ENCODE measurements around the gene NHSL1. TPM values are rescaled to one million over a fixed set of nuclear protein-coding genes. Genes with fewer than 3 reads are reported as not detected.

Gene NHSL1
- total and polyA plus RNA-seq, 2 of the 8 experiments (the other 6 are each of a cell fraction or from before 2014, with no cell fraction given) = 7.2 to 32.4 TPM

DNA sequence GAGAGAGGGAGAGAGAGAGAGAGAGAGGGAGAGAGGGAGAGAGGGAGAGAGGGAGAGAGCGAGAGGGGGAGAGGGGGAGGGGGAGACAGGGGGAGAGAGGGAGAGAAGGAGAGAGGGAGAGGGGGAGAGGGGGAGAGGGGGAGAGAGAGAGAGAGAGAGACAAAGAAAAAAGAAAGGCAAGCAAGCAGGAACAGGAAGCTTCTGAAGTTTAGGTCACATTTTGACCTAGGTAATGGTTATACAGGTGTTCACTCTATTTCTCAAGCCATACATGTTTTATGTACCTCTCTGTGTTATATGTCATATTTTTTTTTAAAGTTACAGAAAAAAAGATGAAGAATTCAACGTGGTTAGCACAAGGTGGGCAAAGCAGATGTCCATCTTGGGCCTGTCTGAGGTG, 9.4 kb downstream of the NHSL1 start:
- Histone ChIP-seq H3K9me3 (ENCODE audit: insufficient read depth in 2 of 2, low read depth in 1 of 2, low read length in 1 of 2) (no peaks in the 10 kb centered on the region), H3K14ac (ENCODE audit: insufficient read length) (no peak overlapping the region)
- POLR2A ChIA-PET (ENCODE audit: partially characterized antibody) = interaction anchor here (3.1 kb wide), 1 partner anchor 10 kb away, joined by 17 read pairs; the partner anchor contains the start of gene NHSL1
- TF ChIP-seq CBX8 (IDR thresholded peaks at IDR 0.05; ENCODE audit: borderline replicate concordance, low read depth, low read length) (no peak), SIX5 (IDR thresholded peaks at IDR 0.05; ENCODE audit: low read depth, low read length) (no peak), MAFK (IDR thresholded peaks at IDR 0.05; ENCODE audit: low read depth, low read length) (no peak), SAP30 (IDR thresholded peaks at IDR 0.05; ENCODE audit: insufficient read depth, insufficient replicate concordance, low read length) (no peak), NANOG (IDR thresholded peaks at IDR 0.05; ENCODE audit: insufficient read depth, low read depth, low read length, poor library complexity, severe bottlenecking) (no peak), EGR1 (IDR thresholded peaks at IDR 0.05; ENCODE audit: borderline replicate concordance, low read depth, low read length) (no peak), JUN (IDR thresholded peaks at IDR 0.05; ENCODE audit: low read depth, low read length) (no peak), KDM1A (IDR thresholded peaks at IDR 0.05; ENCODE audit: borderline replicate concordance, low read length) (no peak), ZNF274 (IDR thresholded peaks at IDR 0.05; ENCODE audit: borderline replicate concordance, extremely low read depth, low read length) (no peak), JUND (IDR thresholded peaks at IDR 0.05; ENCODE audit: low read length) (no peak), RNF2 (IDR thresholded peaks at IDR 0.05; ENCODE audit: borderline replicate concordance, low read depth, low read length, missing control alignments, poor library complexity, severe bottlenecking) (no peak)
- TF ChIP-seq, protein P1, sequence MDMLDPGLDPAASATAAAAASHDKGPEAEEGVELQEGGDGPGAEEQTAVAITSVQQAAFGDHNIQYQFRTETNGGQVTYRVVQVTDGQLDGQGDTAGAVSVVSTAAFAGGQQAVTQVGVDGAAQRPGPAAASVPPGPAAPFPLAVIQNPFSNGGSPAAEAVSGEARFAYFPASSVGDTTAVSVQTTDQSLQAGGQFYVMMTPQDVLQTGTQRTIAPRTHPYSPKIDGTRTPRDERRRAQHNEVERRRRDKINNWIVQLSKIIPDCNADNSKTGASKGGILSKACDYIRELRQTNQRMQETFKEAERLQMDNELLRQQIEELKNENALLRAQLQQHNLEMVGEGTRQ (IDR thresholded peaks at IDR 0.05; ENCODE audit: low read length) = no peak

More for the DNA sequence above, 9.4 kb downstream of the NHSL1 start:
- no peaks in the 10 kb centered on the region; the same call in 1 of the 2 replicates for H3K79me1 ChIP-seq (ENCODE audit: low read depth, low read length)
- H4K8ac ChIP-seq (ENCODE audit: extremely low read depth, insufficient read depth, low read length) = no peak overlapping the region
- peaks cover 0 to 4% (median 0%) of the 10 kb centered on the region in 4 experiments; a peak in 1 of 8 replicates for H3K36me3 ChIP-seq (ENCODE audit: control insufficient read depth in 2 of 4, insufficient read depth in 4 of 4, low read length in 3 of 4)
- WGBS, 2 experiments (ENCODE audit: extremely low coverage in 1 of 2, insufficient coverage in 1 of 2, insufficient read length in 1 of 2, insufficient replicate concordance in 2 of 2, low coverage in 1 of 2, low lambda C conversion rate in 2 of 2, missing lambda C conversion rate in 1 of 2) = 93% methylated on average over 1 of the region's 2 CpGs; no CpG with 5 or more reads in 1 of the 2 experiments
- peaks cover 0 to 15% of the 10 kb centered on the region in 2 experiments; a peak in 2 of 4 replicates for H3K79me2 ChIP-seq (ENCODE audit: control insufficient read depth in 1 of 2, insufficient read depth in 2 of 2, low read length in 2 of 2)
- H3K56ac ChIP-seq (replicated peaks; ENCODE audit: insufficient read length, low read depth, low read length) = no peak overlapping the region
- H4K91ac ChIP-seq (replicated peaks; ENCODE audit: insufficient read length, low read length) = no peak overlapping the region
- DNase-seq (ENCODE audit: low read depth in 1 of 2, low spot score in 2 of 2) (no peak), FAIRE-seq (no peak)
- H3K4me3 ChIP-seq (ENCODE audit: extremely low read depth in 1 of 4, insufficient read depth in 2 of 4, low read depth in 3 of 4, low read length in 4 of 4) = no peak overlapping the region
- CTCF ChIA-PET (ENCODE audit: partially characterized antibody) = interaction anchor here (1.1 kb wide), 1 partner anchor 880 kb away, joined by 3 read pairs; no protein-coding TSS in a partner anchor
- H2AFZ ChIP-seq (ENCODE audit: low read length) = no peak overlapping the region
- peaks cover 2 to 26% (median 19%) of the 10 kb centered on the region in 4 experiments; a peak in 6 of 7 replicates for H3K4me1 ChIP-seq (replicated peaks in 1 of 4; ENCODE audit: control insufficient read depth in 3 of 4, insufficient read depth in 4 of 4, low read length in 3 of 4)
- no peak overlapping the region for H3K27ac ChIP-seq (ENCODE audit: low read depth, low read length)
- no peak overlapping the region for H2AK5ac ChIP-seq (ENCODE audit: low read depth, low read length)
- H3K23ac ChIP-seq (ENCODE audit: insufficient read length) = no peak overlapping the region
- no peak overlapping the region for H2BK120ac ChIP-seq (replicated peaks; ENCODE audit: low read depth, low read length)
- H2BK5ac ChIP-seq (ENCODE audit: low read depth, low read length) = no peak overlapping the region
- no peaks in the 10 kb centered on the region; the same call in 1 of the 2 replicates for H3K23me2 ChIP-seq (ENCODE audit: low read depth, low read length)
- H4K5ac ChIP-seq (ENCODE audit: insufficient read length, low read depth, low read length) = no peak overlapping the region
- H2BK20ac ChIP-seq (ENCODE audit: low read length) = no peak overlapping the region
- no peaks in the 10 kb centered on the region for H4K20me1 ChIP-seq (replicated peaks in 1 of 2; ENCODE audit: control insufficient read depth in 1 of 2, insufficient read depth in 2 of 2, low read length in 2 of 2)
- no peak overlapping the region for H3K4ac ChIP-seq (replicated peaks; ENCODE audit: insufficient read length, low read depth, low read length)
- no peak overlapping the region for H3K18ac ChIP-seq (ENCODE audit: extremely low read depth, low read length)
- no peak overlapping the region for H3K4me2 ChIP-seq (ENCODE audit: insufficient read depth in 1 of 2, low read depth in 2 of 2, low read length in 2 of 2)
- no peak overlapping the region for H2BK12ac ChIP-seq (ENCODE audit: low read depth, low read length)
- H2BK15ac ChIP-seq (ENCODE audit: low read length) = no peak overlapping the region
- H3K9ac ChIP-seq (replicated peaks in 1 of 4; ENCODE audit: extremely low read depth in 1 of 4, low read depth in 3 of 4, low read length in 3 of 4) = no peak overlapping the region
- no peaks in the 10 kb centered on the region for H3K27me3 ChIP-seq (replicated peaks in 1 of 4; ENCODE audit: control insufficient read depth in 3 of 4, extremely low read depth in 1 of 4, insufficient read depth in 3 of 4, low read length in 3 of 4)
